HepG2 (cell line): ENCODE data around the gene PGP. TPM values are rescaled to one million over a fixed set of nuclear protein-coding genes. Genes with fewer than 3 reads are reported as not detected.
A peak's percentile ranks its signal among the peaks of the same experiment; 100 is the strongest.

ENCODE experiments used
- ADNP ChIP-seq: sonication (generic); formaldehyde crosslinking; IDR thresholded peaks from 2 replicates; pipeline ENCODE4 v1.4.0; 2020; ENCODE audit warnings: missing genetic modification reagents
- ASH2L ChIP-seq: fragments of 300-600, 200-600 bp; sonication (generic); IDR thresholded peaks from 2 replicates; pipeline ENCODE4 v1.7.0; 2017; ENCODE audit warnings: low read depth, mild to moderate bottlenecking, moderate library complexity, mixed read lengths, low read length; ENCODE audit not compliant: insufficient read length
- CBFB ChIP-seq: sonication (generic); formaldehyde crosslinking; IDR thresholded peaks from 2 replicates; pipeline ENCODE4 v1.4.0; 2020; ENCODE audit warnings: missing genetic modification reagents
- CEBPB ChIP-seq: IDR thresholded peaks from 2 replicates; pipeline ENCODE4 v1.6.1; 2011; ENCODE audit warnings: low read depth, low read length, improper control_type of control experiment, borderline replicate concordance
- EHMT2 ChIP-seq: fragments of 200-600 bp; sonication (generic); IDR thresholded peaks from 2 replicates; pipeline ENCODE4 v1.7.0; 2017; ENCODE audit warnings: antibody characterized with exemption, low read depth, low read length, borderline replicate concordance
- FOXK1 ChIP-seq: sonication (generic); formaldehyde crosslinking; IDR thresholded peaks from 2 replicates; pipeline ENCODE4 v1.4.0; 2020; ENCODE audit warnings: low read depth, missing genetic modification reagents, borderline replicate concordance
- HOXA7 ChIP-seq: sonication (generic); formaldehyde crosslinking; IDR thresholded peaks from 2 replicates; pipeline ENCODE4 v1.8.1; 2022; ENCODE audit warnings: mild to moderate bottlenecking, missing genetic modification reagents, moderate library complexity
- KMT2A ChIP-seq: sonication (generic); formaldehyde crosslinking; IDR thresholded peaks from 2 replicates; pipeline ENCODE4 v1.4.0; 2020; ENCODE audit warnings: missing genetic modification reagents
- NR2F1 ChIP-seq, 2 experiments: fragments of 450-650 bp in 1 of 2; formaldehyde crosslinking in 1 of 2; IDR thresholded peaks; 2 replicates each; pipeline versions ENCODE4 v1.5.0 to v1.6.1; 2016 to 2020; ENCODE audit warnings: mild to moderate bottlenecking in 1 of 2, missing compliant biosample characterization in 1 of 2, missing genetic modification reagents in 1 of 2, moderate library complexity in 1 of 2
- PHB2 ChIP-seq: fragments of 450-650 bp; IDR thresholded peaks from 2 replicates; pipeline ENCODE4 v1.6.1; 2018; ENCODE audit not compliant: partially characterized antibody
- ZFP41 ChIP-seq: sonication (generic); formaldehyde crosslinking; IDR thresholded peaks from 2 replicates; pipeline ENCODE4 v1.4.0; 2020; ENCODE audit warnings: mild to moderate bottlenecking, missing genetic modification reagents, borderline replicate concordance
- ZHX1 ChIP-seq: sonication (generic); formaldehyde crosslinking; IDR thresholded peaks from 2 replicates; pipeline ENCODE4 v1.8.1; 2022; ENCODE audit warnings: low read depth, mild to moderate bottlenecking, missing genetic modification reagents
- ZNF260 ChIP-seq: sonication (generic); formaldehyde crosslinking; IDR thresholded peaks from 2 replicates; pipeline ENCODE4 v1.4.0; 2020; ENCODE audit warnings: missing genetic modification reagents, low read depth, mild to moderate bottlenecking, borderline replicate concordance
- ZNF280B ChIP-seq: sonication (generic); formaldehyde crosslinking; IDR thresholded peaks from 2 replicates; pipeline ENCODE4 v1.5.0; 2020; ENCODE audit warnings: missing genetic modification reagents, mild to moderate bottlenecking, borderline replicate concordance
- ZNF335 ChIP-seq: sonication (generic); formaldehyde crosslinking; IDR thresholded peaks from 2 replicates; pipeline ENCODE4 v1.4.0; 2020; ENCODE audit warnings: missing genetic modification reagents
- ZNF382 ChIP-seq: sonication (generic); formaldehyde crosslinking; IDR thresholded peaks from 2 replicates; pipeline ENCODE4 v1.5.0; 2020; ENCODE audit warnings: missing genetic modification reagents, mild to moderate bottlenecking, borderline replicate concordance
- ZNF446 ChIP-seq: sonication (generic); formaldehyde crosslinking; IDR thresholded peaks from 2 replicates; pipeline ENCODE4 v1.5.0; 2020; ENCODE audit warnings: mild to moderate bottlenecking, missing genetic modification reagents
- ZNF562 ChIP-seq: sonication (generic); formaldehyde crosslinking; IDR thresholded peaks from 2 replicates; pipeline ENCODE4 v1.8.0; 2022; ENCODE audit warnings: missing genetic modification reagents, borderline replicate concordance
- ZNF644 ChIP-seq: IDR thresholded peaks from 2 replicates; pipeline ENCODE4 v1.6.1; 2016; ENCODE audit warnings: low read depth
- ZNF746 ChIP-seq: sonication (generic); formaldehyde crosslinking; IDR thresholded peaks from 2 replicates; pipeline ENCODE4 v1.8.0; 2022; ENCODE audit warnings: mild to moderate bottlenecking, missing genetic modification reagents
- ZNF776 ChIP-seq: sonication (generic); formaldehyde crosslinking; IDR thresholded peaks from 2 replicates; pipeline ENCODE4 v1.4.0; 2020; ENCODE audit warnings: mild to moderate bottlenecking, missing genetic modification reagents
- ZNF841 ChIP-seq: sonication (generic); formaldehyde crosslinking; IDR thresholded peaks from 2 replicates; pipeline ENCODE4 v1.8.1; 2023; ENCODE audit warnings: missing genetic modification reagents, borderline replicate concordance
- ZSCAN22 ChIP-seq: sonication (generic); formaldehyde crosslinking; IDR thresholded peaks from 2 replicates; pipeline ENCODE4 v1.4.0; 2020; ENCODE audit warnings: mild to moderate bottlenecking, missing genetic modification reagents
- ZSCAN31 ChIP-seq: sonication (generic); formaldehyde crosslinking; IDR thresholded peaks from 2 replicates; pipeline ENCODE4 v1.5.0; 2020; ENCODE audit warnings: low read depth, mild to moderate bottlenecking, missing genetic modification reagents
- polyA plus RNA-seq, 8 experiments: library from polyadenylated mRNA; depleted of rRNA in 3 of 8; stranded (reverse) in 7 of 8; unstranded in 1 of 8; fragments of >200 nt; fragmentation: Illumina TruSeq in 4 of 8; extraction: Trizol in 4 of 8; gene quantifications; 2 replicates each; pipeline versions ENCODE4 v1.2.1 to v1.2.3, GENCODE V29; 2011 to 2016; ENCODE audit warnings: low read depth in 4 of 8, missing spikeins in 1 of 8, mixed read lengths in 1 of 8; ENCODE audit not compliant: insufficient read depth in 1 of 8
- total RNA-seq, 5 experiments: library from RNA; depleted of rRNA; stranded (reverse); fragments of >200 nt; fragmentation: Illumina TruSeq; extraction: Trizol; gene quantifications; 2 replicates each; pipeline ENCODE4 v1.2.3, GENCODE V29; 2016; ENCODE audit warnings: low read depth in 1 of 5
- TF ChIP-seq, protein P1 (sequence below): IDR thresholded peaks from 2 replicates; pipeline ENCODE4 v1.6.1; 2016

Gene PGP
- total and polyA plus RNA-seq, 2 of the 13 experiments (the other 11 are each of a cell fraction or from before 2014, with no cell fraction given) = 7.3 to 18.3 TPM

- TF ChIP-seq CEBPB (no peak), ZNF280B (no peak), ASH2L (peak; percentile 89), ZNF562 (CRISPR knock-in tag) (no peak), ZFP41 (CRISPR knock-in tag) (peak; percentile 35; the same call in 1 of the 2 replicates), ZNF644 (CRISPR knock-in tag) (no peak), ZNF335 (no peak), ADNP (CRISPR knock-in tag) (no peak), CBFB (CRISPR knock-in tag) (no peak), ZNF446 (CRISPR knock-in tag) (peak; percentile 52; the same call in 1 of the 2 replicates), ZNF260 (CRISPR knock-in tag) (no peak), ZSCAN22 (CRISPR knock-in tag) (no peak), PHB2 (no peak), KMT2A (peak; percentile 59), ZSCAN31 (CRISPR knock-in tag) (0 out of 2 replicates have a peak, but pooled peaks have one; percentile 61), ZNF776 (peak; percentile 90), FOXK1 (CRISPR knock-in tag) (no peak), ZHX1 (CRISPR knock-in tag) (peak; percentile 63; the same call in 1 of the 2 replicates), ZNF382 (CRISPR knock-in tag) (no peak), NR2F1 (CRISPR knock-in tag; IDR thresholded peaks at IDR 0.05) (no peak), ZNF841 (CRISPR knock-in tag) (no peak), HOXA7 (CRISPR knock-in tag) (no peak), ZNF746 (CRISPR knock-in tag) (no peak), EHMT2 (no peak)
- TF ChIP-seq, protein P1, sequence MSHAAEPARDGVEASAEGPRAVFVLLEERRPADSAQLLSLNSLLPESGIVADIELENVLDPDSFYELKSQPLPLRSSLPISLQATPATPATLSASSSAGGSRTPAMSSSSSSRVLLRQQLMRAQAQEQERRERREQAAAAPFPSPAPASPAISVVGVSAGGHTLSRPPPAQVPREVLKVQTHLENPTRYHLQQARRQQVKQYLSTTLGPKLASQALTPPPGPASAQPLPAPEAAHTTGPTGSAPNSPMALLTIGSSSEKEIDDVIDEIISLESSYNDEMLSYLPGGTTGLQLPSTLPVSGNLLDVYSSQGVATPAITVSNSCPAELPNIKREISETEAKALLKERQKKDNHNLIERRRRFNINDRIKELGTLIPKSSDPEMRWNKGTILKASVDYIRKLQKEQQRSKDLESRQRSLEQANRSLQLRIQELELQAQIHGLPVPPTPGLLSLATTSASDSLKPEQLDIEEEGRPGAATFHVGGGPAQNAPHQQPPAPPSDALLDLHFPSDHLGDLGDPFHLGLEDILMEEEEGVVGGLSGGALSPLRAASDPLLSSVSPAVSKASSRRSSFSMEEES (CRISPR knock-in tag) = peak; percentile 42; the same call in 1 of the 2 replicates
Measured at GRCh38 chr16:2205104-2205966, 9.3 kb downstream of the PGP start, which contains the start of gene MLST8 (continued).
